DOHH2 (cell line): ENCODE results near the gene CSRNP2.

ENCODE experiments used
- H3F3A ChIP-seq: fragments of 200-600 bp; sonication (generic), shearing (Covaris generic); 2 replicates; pipeline ENCODE4 v1.6.0; 2016; ENCODE audit warnings: antibody characterized with exemption, mild to moderate bottlenecking; ENCODE audit not compliant: control insufficient read depth, insufficient read depth
- H3K27ac ChIP-seq: fragments of 200-600 bp; sonication (generic); 2 replicates; pipeline ENCODE4 v1.5.1; 2014; ENCODE audit warnings: low read depth, mild to moderate bottlenecking, low read length, moderate library complexity
- H3K27me3 ChIP-seq: fragments of 200-600 bp; sonication (generic); 2 replicates; pipeline ENCODE4 v1.6.1; 2014; ENCODE audit warnings: mild to moderate bottlenecking, low read length, mixed read lengths; ENCODE audit not compliant: control insufficient read depth
- H3K36me3 ChIP-seq: fragments of 200-600 bp; sonication (generic); 2 replicates; pipeline ENCODE4 v1.6.1; 2014; ENCODE audit warnings: mild to moderate bottlenecking, low read length, moderate library complexity, mixed read lengths; ENCODE audit not compliant: control insufficient read depth
- H3K4me1 ChIP-seq: fragments of 200-600 bp; sonication (generic); 2 replicates; pipeline ENCODE4 v1.6.1; 2014; ENCODE audit warnings: mild to moderate bottlenecking, low read length, mixed read lengths; ENCODE audit not compliant: control insufficient read depth
- H3K4me2 ChIP-seq: fragments of 200-600 bp; sonication (generic); 2 replicates; pipeline ENCODE4 v1.6.0; 2014; ENCODE audit warnings: mild to moderate bottlenecking, low read length, moderate library complexity
- H3K4me3 ChIP-seq: fragments of 200-600 bp; sonication (generic); 2 replicates; pipeline ENCODE4 v1.5.1; 2014; ENCODE audit warnings: mild to moderate bottlenecking, low read length, mixed read lengths
- H3K79me2 ChIP-seq: fragments of 200-600 bp; sonication (generic); 2 replicates; pipeline ENCODE4 v1.6.1; 2014; ENCODE audit warnings: mild to moderate bottlenecking, low read length, mixed read lengths; ENCODE audit not compliant: control insufficient read depth
- H3K9me2 ChIP-seq: fragments of 200-600 bp; sonication (generic); replicated peaks from 2 replicates; pipeline ENCODE4 v1.6.1; 2014; ENCODE audit warnings: mild to moderate bottlenecking, low read length, mixed read lengths; ENCODE audit not compliant: control insufficient read depth
- H3K9me3 ChIP-seq: fragments of 200-600 bp; sonication (generic); 2 replicates; pipeline ENCODE4 v1.6.1; 2014; ENCODE audit warnings: antibody characterized with exemption, low read length, mixed read lengths; ENCODE audit not compliant: control insufficient read depth, insufficient read depth
- H4K20me1 ChIP-seq: fragments of 200-600 bp; sonication (generic); 2 replicates; pipeline ENCODE4 v1.6.0; 2014; ENCODE audit warnings: low read depth, mild to moderate bottlenecking, antibody characterized with exemption, low read length, moderate library complexity; ENCODE audit not compliant: control insufficient read depth, insufficient read depth
- EZH2phosphoT487 ChIP-seq: fragments of 200-600 bp; sonication (generic); IDR thresholded peaks from 2 replicates; pipeline ENCODE4 v1.6.1; 2017; ENCODE audit warnings: borderline replicate concordance, mild to moderate bottlenecking, antibody characterized with exemption, low read length, moderate library complexity, mixed read lengths
- TF ChIP-seq, protein P1 (sequence below): fragments of 200-600 bp; sonication (generic); IDR thresholded peaks from one replicate; pipeline ENCODE4 v1.5.1; 2014; ENCODE audit warnings: antibody characterized with exemption, mild to moderate bottlenecking, low read depth, low read length; ENCODE audit not compliant: poor library complexity, severe bottlenecking

Gene CSRNP2

DNA sequence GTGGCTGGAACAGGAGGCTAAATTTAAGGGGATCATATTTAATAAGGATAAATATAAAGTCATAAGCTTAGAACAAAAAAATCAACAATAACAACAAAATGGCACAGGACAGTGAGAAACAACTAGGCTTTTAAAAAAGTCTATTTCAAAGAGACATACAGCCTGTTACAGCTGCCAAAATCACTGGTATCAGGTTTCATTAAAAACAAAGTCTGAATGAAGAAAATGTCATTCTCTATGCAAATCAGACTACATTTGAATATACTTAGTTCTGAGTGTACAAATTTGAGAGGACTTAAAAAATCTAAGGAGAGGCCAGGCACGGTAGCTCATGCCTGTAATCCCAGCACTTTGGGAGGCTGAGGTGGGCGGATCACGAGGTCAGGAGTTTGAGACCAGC is 45.5 kb upstream of the CSRNP2 start:
- no peak overlapping the region for H3K4me2 ChIP-seq
- no peaks in the 10 kb centered on the region for H3K27me3 ChIP-seq
- TF ChIP-seq EZH2phosphoT487 = no peak
- TF ChIP-seq, protein P1, sequence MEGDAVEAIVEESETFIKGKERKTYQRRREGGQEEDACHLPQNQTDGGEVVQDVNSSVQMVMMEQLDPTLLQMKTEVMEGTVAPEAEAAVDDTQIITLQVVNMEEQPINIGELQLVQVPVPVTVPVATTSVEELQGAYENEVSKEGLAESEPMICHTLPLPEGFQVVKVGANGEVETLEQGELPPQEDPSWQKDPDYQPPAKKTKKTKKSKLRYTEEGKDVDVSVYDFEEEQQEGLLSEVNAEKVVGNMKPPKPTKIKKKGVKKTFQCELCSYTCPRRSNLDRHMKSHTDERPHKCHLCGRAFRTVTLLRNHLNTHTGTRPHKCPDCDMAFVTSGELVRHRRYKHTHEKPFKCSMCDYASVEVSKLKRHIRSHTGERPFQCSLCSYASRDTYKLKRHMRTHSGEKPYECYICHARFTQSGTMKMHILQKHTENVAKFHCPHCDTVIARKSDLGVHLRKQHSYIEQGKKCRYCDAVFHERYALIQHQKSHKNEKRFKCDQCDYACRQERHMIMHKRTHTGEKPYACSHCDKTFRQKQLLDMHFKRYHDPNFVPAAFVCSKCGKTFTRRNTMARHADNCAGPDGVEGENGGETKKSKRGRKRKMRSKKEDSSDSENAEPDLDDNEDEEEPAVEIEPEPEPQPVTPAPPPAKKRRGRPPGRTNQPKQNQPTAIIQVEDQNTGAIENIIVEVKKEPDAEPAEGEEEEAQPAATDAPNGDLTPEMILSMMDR = no peak
- no peak overlapping the region for H3K4me3 ChIP-seq
- peaks cover 8% of the 10 kb centered on the region for H3K4me1 ChIP-seq
- H3K79me2 ChIP-seq = no peaks in the 10 kb centered on the region
- H3K9me3 ChIP-seq = no peaks in the 10 kb centered on the region
- peaks cover 3% of the 10 kb centered on the region; the same call in 1 of the 2 replicates for H3F3A ChIP-seq
- no peaks in the 10 kb centered on the region for H3K9me2 ChIP-seq
- no peaks in the 10 kb centered on the region for H3K36me3 ChIP-seq
- H3K27ac ChIP-seq = no peak overlapping the region
- no peaks in the 10 kb centered on the region; the same call in 1 of the 2 replicates for H4K20me1 ChIP-seq

DNA sequence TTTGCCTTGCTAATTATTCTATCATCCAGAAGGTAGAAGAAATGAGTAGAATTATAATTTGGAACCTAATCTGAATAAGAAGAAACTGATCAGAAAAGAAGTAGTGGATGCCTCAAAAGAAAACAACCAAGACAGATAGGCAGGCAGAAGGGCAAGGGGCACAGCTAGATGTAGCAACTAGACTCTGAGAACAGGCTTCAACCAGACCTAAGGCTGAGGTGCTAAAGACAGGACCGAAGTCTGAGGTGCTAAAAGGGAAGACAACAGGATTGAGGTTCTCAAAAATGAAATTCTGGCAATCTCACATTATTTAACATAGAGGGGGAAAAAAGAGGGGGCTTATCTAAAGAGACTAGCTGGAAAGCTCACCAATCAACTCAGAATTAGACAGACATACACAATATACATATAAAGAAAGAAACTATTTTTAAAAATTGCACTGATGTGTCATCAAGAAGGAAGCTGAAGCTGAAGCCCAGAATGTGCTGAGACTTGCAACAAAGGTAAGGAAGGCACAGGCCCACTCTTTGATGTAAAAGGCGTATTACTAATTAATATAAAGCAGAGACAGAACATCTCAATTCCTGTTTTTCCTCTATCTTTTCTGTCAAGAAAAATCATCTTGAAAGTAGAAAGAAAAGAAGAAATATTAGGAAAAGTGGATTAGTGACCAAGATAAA is 43.8 kb upstream of the CSRNP2 start:
- H3K4me3 ChIP-seq = no peak overlapping the region
- H4K20me1 ChIP-seq = no peaks in the 10 kb centered on the region; the same call in 1 of the 2 replicates
- no peak overlapping the region for H3K4me2 ChIP-seq
- no peaks in the 10 kb centered on the region for H3K79me2 ChIP-seq
- H3K9me2 ChIP-seq = no peaks in the 10 kb centered on the region
- no peaks in the 10 kb centered on the region for H3K9me3 ChIP-seq
- no peaks in the 10 kb centered on the region for H3K36me3 ChIP-seq
- peaks cover 8% of the 10 kb centered on the region for H3K4me1 ChIP-seq
- H3K27me3 ChIP-seq = no peaks in the 10 kb centered on the region
- TF ChIP-seq EZH2phosphoT487 = no peak
- TF ChIP-seq, protein P1 = no peak
- H3K27ac ChIP-seq = no peak overlapping the region
- H3F3A ChIP-seq = peaks cover 3% of the 10 kb centered on the region; the same call in 1 of the 2 replicates

DNA sequence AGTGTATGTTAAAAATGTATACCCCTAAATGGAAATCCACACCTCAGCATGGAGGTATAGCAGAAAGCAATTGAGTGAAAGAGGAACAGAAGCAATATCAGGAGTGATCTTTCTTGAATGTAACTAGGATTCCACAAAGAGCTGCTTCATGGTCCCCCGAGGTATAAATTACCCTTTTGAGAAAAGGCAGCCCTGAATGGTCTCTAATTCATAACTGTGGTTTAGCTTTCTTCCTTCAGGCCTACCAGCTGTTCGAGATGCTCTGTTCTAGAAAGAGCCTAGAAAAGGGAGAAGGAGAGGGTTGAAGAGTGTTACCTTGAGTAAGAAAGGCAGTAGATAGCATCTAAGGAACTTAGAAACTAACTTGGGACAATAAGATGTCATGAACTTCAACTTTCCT is 42.9 kb upstream of the CSRNP2 start:
- no peaks in the 10 kb centered on the region for H3F3A ChIP-seq
- H3K4me1 ChIP-seq = peaks cover 8% of the 10 kb centered on the region
- H3K4me2 ChIP-seq = no peak overlapping the region
- no peak overlapping the region for H3K4me3 ChIP-seq
- H3K27ac ChIP-seq = no peak overlapping the region
- no peaks in the 10 kb centered on the region for H3K27me3 ChIP-seq
- TF ChIP-seq, protein P1 = no peak
- no peak for TF ChIP-seq EZH2phosphoT487
- H3K9me2 ChIP-seq = no peaks in the 10 kb centered on the region
- H3K9me3 ChIP-seq = no peaks in the 10 kb centered on the region
- H3K36me3 ChIP-seq = no peaks in the 10 kb centered on the region
- H3K79me2 ChIP-seq = no peaks in the 10 kb centered on the region
- H4K20me1 ChIP-seq = no peaks in the 10 kb centered on the region; the same call in 1 of the 2 replicates
